ENCODE data around the gene S100A12.

- TF ChIP-seq CTCF (IDR thresholded peaks at IDR 0.05; ENCODE audit: insufficient read depth, low read length) (no peak), POLR2AphosphoS5 (IDR thresholded peaks at IDR 0.05; ENCODE audit: low read depth) (no peak), GABPA (IDR thresholded peaks at IDR 0.05; ENCODE audit: low read depth) (no peak), REST (IDR thresholded peaks at IDR 0.05; ENCODE audit: insufficient replicate concordance, low read depth) (no peak)
Measured at GRCh38 chr1:153365696-153366095, 9.7 kb downstream of the S100A12 start.

Data from HL-60 (cell line).